NCI-H1048 (cell line): ENCODE results near the gene SEZ6L2.
"Not testable (repeated sequence)": the region's sequence is repeated elsewhere in the genome, so short reads cannot be mapped to it uniquely, and the experiment has no call there.

Experiments
- DNase-seq: peaks from one replicate; lab custom pipeline; 2025; lab: John Stamatoyannopoulos, UW

The SEZ6L2 gene

DNA sequence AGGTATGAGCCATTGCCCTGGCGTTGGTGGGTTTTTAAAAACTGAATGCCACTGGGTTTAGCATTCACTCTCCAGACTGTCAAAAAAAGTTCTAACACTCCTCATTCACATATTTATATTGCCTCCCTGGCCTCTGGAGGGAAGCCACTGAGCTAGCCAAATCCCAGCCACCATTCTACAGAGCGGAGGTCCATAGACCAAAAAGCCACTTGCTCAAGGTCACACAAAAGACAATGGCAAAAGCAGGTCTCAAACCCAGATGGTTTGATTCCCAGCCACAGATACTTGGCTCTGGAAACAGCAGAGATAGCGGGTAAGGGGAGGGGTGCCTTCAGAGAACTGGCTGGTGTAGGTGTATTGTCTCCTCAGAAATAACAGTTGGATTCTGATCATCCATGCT is 18.3 kb downstream of the SEZ6L2 start:
- DNase-seq = no peak

DNA sequence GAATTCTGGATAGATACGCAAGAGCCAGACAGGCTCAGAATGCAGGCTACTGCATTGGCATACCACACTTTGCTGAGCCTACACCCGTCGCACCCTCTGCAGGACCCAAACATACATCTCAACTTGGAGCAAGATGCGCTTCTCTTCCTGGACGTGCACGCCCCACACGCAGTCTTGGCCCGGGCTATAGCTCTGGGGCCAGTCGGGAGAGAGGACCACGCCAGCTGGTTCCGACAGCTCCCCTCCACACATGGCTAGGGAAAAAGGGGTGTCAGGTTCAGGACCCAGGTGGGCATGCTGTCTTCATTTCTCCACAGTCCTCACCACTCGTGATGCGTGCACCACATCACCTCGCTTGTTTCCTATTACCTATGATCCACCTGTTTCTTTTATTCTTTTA is 21.2 kb downstream of the SEZ6L2 start:
- no peak for DNase-seq

DNA sequence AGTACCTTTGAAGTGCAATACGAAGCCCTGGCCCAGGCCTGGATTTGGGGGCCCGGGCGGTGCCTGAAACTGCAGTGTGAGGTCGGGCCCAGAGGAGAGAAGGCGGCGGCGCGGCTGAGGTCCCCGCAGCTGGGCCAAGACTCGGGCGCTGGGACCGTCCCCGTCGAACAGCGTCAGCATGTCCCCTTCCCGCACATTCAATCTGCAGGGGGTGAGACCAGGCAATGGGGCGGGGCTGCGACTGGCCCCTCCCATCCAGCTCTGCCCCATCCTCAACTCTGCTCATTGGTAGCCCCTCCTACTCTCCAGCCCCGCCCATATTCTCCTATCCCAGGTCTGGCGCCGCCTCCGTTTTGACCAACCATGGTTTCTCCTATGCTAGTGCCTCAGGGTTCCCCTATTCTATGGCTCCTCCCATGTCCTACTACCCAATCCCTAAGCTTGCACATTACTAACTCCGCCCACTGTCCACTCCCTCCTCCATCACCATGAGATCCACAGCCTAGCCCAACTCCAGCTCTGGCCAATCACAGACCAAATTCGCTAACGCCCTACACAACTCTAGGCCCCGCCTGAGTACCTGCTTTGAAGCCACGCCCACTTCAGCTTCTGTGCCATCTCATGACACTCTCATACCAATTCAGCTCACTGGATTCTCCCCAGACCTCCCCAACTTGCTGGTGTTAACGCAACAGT is 21.9 kb downstream of the SEZ6L2 start:
- DNase-seq = peak; percentile 92

DNA sequence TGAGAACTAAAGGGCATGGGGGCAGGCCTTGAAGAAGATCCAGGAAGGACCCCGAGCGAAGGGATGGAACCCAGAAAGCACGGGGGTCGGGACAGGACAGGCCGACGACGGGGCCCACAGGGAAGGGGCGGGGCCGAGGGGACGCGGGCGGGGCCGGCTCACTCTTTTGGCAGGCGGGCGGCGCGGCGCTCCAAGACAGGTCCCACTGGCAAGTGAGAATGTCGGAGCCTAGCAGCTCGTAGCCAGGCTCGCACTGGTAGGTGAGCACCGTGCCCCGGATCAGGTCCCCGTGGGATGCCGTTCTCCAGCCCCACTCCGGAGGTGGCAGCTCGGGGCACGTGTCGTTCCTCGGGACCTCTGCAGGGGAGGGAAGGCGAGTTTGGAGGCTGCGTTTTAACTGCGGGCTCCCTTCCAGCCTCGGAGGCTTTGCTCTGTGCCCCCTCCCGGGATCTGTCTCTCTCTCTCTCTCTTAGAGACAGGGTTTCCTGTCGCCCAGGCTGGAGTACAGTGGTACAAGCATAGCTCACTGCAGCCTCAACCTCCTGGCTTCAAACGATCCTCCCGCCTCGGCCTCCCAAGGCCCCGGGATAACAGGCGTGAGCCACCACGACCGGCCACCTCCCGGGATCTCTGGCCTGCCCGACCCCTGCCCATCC is 22.6 kb downstream of the SEZ6L2 start:
- no peak for DNase-seq

DNA sequence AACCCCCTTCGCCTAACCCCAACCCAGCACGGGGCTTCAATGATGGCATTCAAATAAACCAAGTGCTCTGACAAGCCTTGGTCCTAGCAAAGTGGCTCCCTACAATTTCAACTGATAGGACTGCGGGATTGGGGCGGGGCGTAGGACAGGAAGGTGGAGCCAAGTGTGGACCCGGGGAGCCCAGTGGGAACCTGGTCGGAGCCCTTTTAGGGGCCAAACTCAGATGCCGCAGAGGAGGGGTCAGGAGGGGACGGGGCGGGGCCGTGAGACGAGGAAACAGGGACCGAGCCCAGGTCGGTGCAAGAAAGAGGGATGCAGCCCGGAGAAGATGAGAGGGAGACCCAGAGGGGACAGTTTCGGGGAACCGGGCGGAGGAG is 23.1 kb downstream of the SEZ6L2 start:
- DNase-seq = no peak

DNA sequence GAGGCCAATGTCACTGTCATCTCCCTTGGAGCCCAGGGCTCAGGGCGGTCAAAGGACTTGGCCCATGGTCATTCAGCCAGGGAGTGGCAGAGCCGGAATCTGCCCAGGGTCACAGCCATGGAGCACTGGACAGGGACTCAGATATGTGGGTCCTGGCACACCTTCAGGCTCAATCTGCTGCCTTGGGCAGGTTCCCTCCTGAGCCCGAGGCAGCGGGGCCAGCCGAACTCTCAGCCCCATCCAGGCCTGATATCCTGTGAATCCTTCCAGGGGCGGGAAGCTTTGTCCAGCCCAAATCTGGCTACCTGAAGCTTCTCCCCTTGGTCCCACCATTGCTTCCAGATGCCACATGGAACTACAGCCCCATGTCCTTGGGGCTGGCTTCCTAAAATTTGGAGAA is 24.1 kb downstream of the SEZ6L2 start:
- DNase-seq = no peak

DNA sequence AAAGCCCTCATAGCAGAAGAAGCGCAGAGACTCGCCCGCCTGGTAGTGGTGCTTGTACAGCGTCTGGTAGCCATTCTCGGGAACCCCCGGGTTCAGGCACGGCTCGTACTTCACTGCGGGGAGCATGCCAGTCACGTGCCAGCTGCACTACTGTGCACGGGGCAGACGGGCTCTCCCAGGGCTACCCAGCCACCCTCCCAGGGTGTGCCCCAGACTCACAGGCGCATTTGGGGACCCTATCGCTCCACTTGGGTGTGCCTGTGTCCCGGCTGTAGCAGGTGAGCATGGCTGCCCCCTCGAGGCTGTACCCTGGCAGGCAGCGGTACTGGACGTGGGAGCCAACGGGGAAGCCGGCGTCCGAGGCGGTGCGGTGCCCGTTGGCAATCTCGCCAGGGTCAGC is 26.0 kb downstream of the SEZ6L2 start:
- DNase-seq = no peak

DNA sequence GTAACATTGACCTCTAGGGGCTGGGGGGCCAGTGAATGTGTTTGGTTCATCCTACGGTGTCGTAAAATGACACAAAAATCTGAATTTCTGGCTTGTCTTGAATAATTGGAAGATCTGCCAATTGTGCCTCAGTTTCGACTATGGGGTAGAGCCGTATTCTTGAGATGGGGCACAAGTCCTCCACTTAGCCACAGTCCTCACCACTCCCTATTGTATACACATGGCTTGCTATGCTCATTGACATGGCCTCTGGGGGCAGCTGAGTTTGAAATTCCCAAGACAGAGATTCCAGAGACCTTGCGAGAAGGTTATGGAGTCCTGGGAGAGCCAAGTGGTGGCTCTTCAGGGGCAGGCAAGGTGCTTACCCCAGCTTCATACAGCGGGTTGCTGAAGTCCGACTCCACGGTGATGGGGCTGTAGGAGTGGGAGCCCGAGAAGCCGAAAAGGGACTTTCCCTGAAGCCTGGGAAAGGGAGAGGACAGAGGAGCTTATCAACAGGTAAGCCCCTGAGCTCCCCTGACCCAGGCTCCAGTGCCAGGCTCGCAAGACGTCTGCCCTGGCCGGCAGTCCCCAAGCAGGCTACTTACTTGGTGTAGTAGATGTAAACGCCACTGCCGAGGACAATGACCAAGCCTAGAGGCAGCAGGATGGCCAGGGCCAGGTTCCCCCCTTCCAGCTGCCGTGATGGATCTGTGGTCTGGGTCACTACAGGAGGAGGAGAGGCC is 27.4 kb downstream of the SEZ6L2 start:
- DNase-seq = no peak

DNA sequence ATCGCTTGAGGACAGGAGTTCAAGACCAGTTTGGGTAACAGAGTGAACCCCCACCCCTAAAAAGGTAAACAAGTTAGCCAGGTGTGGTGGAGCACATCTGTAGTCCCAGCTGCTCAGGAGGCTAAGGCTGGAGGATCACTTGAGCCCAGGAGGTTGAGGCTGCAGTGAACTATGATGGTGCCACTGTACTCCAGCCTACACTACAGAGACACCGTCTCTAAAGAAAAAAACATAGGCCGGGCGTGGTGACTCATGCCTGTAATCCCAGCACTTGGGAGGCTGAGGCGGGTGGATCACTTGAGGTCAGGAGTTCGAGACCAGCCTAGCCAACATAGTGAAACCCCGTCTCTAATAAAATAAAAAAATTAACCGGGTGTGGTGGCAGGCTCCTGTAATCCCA is 30.3 kb downstream of the SEZ6L2 start:
- DNase-seq = not testable (repeated sequence)

DNA sequence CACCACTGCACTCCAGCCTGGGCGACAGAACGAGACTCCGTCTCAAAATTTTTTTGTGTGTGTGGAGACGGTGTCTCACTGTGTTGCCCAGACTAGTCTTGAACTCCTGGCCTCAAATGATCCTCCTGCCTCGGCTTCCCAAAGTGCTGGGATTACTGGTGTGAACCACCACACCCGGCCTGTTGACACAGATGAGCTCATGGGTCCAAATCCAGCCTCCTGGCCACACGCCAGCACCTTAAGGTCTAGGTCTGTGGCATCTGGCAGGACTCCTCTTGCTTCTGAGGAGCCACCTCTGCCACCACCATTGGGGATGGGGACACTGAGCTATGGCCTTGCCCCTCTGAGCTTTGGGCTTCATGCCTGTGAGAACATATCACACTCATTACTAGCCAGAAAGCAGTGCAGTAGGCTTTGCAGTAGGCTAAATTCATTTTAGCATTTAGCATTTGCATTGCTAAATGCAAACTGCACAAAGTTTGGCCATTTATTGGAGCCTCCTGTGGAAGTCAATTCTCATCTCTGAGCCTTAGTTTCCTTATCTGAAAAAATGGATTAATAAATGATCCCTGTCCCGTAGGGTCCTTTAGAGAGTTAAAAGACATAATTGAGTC is 30.8 kb downstream of the SEZ6L2 start:
- no peak for DNase-seq

DNA sequence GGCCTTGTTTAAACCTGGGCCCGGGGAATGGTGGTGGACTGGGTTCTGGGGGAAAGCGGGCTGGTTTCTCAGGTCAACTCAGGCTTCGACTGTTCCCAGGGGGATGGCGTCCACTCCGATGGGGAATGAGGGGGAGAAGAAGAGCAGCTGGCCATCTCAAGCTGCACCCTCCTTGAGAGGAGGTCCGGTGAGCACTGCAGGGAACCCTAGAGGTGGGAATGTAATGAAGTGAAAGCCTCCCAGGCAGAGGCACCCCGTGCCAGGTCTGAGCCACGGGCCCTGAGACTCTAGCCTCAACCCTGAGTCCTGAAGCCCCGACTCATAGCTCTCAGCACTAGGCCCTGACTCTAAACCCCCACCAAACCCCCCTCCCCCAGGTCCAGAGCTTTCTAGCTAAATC is 35.1 kb downstream of the SEZ6L2 start:
- DNase-seq = no peak

DNA sequence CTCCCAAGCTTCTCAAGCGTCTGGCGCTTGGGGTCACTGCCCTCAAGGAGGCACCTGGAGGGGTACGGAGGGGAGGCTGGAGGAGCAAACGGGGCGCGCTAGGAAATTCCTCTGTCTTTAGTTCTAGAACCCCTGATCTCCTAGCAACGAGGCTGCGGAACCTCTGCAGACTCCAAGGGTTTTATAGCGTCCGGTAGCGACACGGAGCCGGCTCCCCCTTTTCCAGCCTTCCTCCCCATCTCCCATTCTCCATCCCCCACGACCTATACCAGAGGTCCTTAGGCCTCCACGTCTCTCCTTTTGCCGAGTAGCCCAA is 35.7 kb downstream of the SEZ6L2 start:
- DNase-seq = no peak

DNA sequence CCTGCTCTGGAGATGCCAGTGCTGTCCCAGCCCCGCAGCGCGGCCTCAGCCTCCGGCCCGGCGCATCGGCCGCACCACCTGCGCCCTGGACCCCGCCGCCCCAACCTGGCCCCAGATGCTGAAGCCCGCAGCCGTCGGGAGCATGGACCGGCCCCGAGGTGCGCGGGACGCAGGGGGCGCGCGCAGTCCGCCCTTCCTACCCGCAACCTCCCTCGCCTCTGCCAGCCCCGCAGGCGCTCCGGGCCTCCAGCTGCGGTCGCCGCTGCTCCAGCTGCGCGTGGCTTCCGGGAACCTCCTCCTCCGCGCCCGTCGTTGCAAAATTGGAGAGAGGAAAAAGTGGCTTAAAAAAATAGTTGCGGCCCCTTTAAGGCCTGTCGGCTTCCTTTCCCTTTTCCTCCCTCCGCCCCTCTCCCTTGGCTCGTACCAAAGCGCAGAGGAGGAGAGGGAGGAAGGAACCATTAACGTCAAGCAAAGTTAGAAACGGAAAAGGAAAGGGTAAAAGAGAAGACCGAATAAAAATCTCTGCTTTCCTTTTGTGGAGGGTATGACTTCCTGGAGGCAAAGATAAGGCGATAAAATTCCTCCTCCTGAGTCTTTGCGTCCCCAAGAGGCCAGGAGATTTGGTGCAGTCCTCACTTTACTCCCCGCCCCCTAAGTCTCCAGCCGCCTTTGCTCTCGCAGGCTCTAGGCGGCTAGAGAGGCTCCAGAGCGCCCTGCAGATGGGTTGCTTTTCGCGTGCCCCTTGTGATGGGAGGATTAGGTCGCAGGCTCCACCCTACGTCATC is 36.3 kb downstream of the SEZ6L2 start, which contains the start of gene CDIPT:
TSS of gene CDIPT (minus strand) at position 343 of the 785 bp plus-strand sequence. CDS start 369 bp downstream, outside the sequence.
- DNase-seq = peak; percentile 79

DNA sequence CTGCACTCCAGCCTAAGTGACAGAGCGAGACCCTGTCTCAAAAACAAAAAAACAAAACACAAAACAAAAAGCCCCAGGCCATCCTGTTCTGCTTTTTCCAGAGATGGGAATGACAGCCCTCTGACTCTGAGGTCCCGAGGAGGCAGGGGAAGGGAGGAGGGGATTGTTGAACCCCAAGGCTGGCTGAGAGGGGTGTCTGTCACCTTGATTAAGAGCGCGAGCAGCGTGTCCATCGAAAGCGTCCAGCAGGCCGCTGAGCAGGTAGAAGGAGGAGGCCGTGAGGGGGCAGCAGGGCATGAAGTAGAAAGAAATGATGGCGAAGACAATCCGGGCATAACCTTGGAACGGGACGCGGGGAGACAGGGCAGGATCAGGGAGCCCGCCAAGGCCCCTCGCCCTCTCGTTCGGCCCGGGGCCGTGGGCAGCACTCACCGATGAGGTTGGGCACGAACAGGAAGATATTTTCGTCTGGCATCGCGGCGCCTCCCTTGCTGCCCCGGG is 36.9 kb downstream of the SEZ6L2 start:
- DNase-seq = no peak

DNA sequence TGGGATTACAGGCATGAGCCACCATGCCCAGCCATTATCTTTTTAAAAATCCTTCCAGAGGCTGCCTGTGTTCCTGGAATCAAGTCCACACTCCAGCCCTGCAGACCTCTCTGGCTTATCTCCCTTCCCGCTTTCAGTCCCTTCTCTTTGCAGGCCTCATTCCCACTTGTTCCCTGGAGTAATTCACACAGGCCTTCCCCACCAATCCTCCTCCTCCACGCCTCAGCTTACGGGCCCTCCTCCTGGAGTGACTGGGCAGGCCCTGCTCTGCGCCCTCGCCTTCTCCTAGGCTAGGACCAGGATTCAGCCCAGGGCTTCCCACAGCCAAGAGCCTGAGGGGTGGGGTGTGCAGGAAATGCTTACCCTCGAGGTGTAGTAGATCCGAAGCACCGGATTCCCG is 39.1 kb downstream of the SEZ6L2 start:
- DNase-seq = no peak

DNA sequence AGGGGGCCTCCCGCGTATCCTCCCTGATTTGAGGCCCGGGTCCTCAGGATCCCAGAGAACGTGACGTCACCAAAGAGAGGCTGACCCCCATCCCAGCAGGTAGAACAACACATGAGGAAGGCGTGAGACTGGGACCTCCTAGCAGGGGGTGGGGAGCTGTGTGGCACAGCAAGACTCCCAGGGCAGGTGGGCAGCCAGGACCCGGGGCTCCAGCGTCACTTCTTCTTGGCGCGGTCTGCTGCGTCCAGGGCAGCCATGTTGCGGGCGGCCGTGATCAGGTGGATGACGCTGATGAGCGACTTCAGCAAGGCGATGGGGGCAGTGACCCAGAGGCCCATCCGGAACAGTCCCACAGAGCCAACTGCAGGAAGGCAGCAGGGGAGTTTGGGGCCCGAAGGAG is 40.4 kb downstream of the SEZ6L2 start:
- no peak for DNase-seq

DNA sequence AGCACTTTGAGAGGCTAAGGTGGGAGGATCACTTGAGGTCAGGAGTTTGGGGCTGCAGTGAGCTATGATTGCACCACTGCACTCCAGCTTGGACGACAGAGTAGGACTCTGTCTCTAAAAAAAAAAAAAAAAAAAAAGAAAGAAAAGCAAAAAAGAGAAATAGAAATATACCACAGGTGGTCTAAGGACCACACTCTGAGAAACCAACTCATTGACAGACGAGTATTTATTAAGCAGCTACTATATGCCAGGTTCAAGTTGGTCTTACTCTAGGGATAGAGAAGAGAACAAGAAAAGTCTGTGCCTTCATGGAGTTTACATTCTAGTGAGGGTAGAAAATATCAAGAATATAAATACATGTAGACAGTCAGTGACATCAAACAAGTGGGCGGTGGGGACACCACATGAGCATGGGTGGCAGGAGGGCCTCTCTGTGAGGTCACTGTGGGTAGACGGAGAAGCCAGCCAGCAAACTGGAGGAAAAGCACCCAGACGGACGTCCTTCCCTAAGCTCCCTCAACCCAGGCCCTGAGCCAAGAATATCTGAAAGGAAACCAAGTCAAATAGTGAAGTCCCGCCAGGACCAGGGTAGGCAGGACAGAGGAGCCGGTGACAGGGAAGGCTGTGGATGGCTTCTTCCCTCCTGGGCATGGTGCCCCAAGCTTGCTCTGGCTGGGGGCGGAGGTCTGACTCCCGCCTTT is 41.1 kb downstream of the SEZ6L2 start:
- DNase-seq = no peak

DNA sequence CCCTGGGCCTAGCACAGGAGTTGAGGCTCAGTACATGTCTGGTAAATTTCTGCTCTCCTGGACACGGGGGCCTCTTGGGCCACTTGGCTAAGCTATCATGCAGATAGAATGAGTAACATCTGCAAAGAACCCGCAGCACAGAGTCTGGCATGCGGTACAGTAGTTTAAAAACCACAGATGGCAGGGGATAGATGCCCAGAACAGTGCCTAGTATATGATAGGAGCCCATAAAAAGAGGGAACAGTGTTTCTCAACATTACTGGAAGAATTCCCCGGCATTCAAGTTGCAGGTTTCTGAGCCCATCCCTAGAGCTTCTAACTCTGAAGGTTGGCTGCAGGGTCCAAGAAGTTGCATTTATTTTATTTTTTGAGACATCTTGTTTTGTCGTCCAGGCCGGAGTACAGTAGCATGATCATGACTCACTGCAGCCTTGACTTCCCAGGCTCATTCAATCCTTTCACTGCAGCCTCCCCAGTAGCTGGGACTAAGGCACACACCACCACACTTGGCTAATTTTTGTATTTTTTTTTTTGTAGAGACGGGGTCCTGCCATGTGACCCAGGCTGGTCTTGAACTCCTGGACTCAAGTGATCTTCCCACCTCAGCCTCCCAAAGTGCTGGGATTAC is 42.1 kb downstream of the SEZ6L2 start:
- no peak for DNase-seq

DNA sequence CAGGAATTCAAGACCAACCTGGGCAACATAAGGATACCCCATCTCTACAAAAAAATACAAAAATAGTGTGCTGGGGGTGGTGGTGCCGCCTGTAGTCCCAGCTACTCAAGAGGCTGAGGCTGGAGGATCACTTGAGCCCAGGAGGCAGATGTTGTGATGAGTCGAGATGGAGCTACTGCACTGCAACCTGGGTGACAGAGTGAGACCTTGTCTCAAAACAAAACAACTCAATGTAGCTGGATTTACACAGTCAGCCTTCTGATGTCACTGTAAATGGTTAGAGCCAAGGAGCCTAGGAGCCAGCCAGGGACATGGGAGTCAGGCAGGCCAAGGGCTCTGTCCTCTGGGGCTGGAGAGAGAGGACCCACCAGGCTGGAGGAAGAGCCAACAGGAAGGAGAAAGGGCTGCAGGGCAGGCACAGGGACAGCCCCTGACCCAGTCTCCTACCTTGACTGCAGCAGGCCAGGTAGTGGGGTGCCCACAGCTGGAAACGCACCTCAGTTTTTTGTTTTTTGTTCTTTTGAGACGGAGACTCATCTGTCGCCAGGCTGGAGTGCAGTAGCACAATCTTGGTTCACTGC is 44.7 kb downstream of the SEZ6L2 start:
- no peak for DNase-seq

DNA sequence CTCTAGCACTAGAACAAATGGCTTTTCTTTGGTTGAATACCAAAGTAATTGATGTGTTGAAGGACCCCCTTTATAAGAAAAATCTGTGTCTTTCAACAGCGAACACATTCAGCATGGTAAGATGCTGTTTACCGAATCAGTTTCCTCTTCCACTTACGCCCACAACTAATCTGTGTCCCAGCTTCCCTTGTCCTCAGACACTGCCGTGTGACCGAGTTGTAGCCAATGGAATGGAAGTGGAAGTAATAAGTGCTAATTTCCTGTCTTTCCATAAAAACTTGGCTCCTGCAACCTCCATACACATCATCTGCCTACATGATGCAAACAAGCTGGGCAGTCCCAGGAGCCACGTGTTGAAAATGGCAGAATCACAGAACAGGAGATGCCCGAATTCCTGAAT is 46.7 kb downstream of the SEZ6L2 start:
- no peak for DNase-seq

DNA sequence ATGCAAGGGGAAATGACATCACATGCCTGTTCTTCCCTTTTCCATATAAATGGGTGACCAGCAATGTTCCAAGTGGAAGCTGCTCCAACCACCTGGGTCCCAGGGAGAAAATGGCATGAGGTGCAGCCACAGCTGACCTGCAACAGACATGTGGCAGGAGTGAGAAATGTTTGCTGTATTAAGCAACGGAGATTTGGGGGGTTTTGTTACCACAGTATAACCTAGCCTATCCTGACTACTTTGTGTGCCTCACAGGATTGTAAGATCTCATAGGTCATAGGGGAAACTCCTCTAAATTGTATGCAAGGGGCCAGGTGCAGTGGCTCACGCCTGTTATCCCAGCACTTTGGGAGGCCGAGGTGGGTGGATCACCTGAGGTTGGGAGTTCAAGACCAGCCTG is 48.4 kb downstream of the SEZ6L2 start:
- no peak for DNase-seq
